ENCODE data around the gene DDHD1.
"Not testable (repeated sequence)": the region's sequence is repeated elsewhere in the genome, so short reads cannot be mapped to it uniquely, and the experiment has no call there.

DDHD1 gene

GRCh38 chr14:53152887-53153701, at the start of gene DDHD1:
Gene DDHD1, minus strand, starts transcription at chr14:53153323. Its CDS starts 225 bp downstream, at chr14:53153098.
- peak; percentile 83 for DNase-seq

- no peak for DNase-seq
Measured at GRCh38 chr14:53195949-53196348, 42.8 kb upstream of the DDHD1 start.

- DNase-seq = no peak
Measured at GRCh38 chr14:53193193-53193592, 40.1 kb upstream of the DDHD1 start.

- no peak for DNase-seq
Measured at GRCh38 chr14:53192052-53192760, 39.1 kb upstream of the DDHD1 start.

GRCh38 chr14:53190938-53191337, 37.8 kb upstream of the DDHD1 start:
- no peak for DNase-seq

GRCh38 chr14:53187921-53188463, 34.9 kb upstream of the DDHD1 start:
- no peak for DNase-seq

GRCh38 chr14:53186532-53186931, 33.4 kb upstream of the DDHD1 start:
- no peak for DNase-seq

- no peak for DNase-seq
Measured at GRCh38 chr14:53183611-53184010, 30.5 kb upstream of the DDHD1 start.

GRCh38 chr14:53183056-53183455, 29.9 kb upstream of the DDHD1 start:
- no peak for DNase-seq

GRCh38 chr14:53181463-53182081, 28.4 kb upstream of the DDHD1 start:
- not testable (repeated sequence) for DNase-seq

- no peak for DNase-seq
Measured at GRCh38 chr14:53180272-53181221, 27.4 kb upstream of the DDHD1 start.

- DNase-seq = not testable (repeated sequence)
Measured at GRCh38 chr14:53179486-53180005, 26.4 kb upstream of the DDHD1 start.

- DNase-seq = no peak
Measured at GRCh38 chr14:53175375-53175774, 22.3 kb upstream of the DDHD1 start.

- no peak for DNase-seq
Measured at GRCh38 chr14:53174918-53175317, 21.8 kb upstream of the DDHD1 start.

- DNase-seq = no peak
Measured at GRCh38 chr14:53168786-53169185, 15.7 kb upstream of the DDHD1 start.

GRCh38 chr14:53167602-53168328, 14.6 kb upstream of the DDHD1 start:
- DNase-seq = no peak

- no peak for DNase-seq
Measured at GRCh38 chr14:53161758-53162435, 8.8 kb upstream of the DDHD1 start.

GRCh38 chr14:53156238-53156637, 3.1 kb upstream of the DDHD1 start:
- DNase-seq = no peak

- DNase-seq = no peak
Measured at GRCh38 chr14:53153702-53154112, 584 bp upstream of the DDHD1 start.

GRCh38 chr14:53152184-53152886, 788 bp downstream of the DDHD1 start:
- peak; percentile 27 for DNase-seq

All from midbrain (tissue), 1 donor.